SK-N-SH (cell line): Measurements from ENCODE around the gene CDH24.

Source experiments
- EZH2phosphoT487 ChIP-seq: fragments of 200-600 bp; sonication (generic); IDR thresholded peaks from 2 replicates; pipeline ENCODE4 v1.6.1; 2017; ENCODE audit warnings: low read depth, mixed run types, mild to moderate bottlenecking, antibody characterized with exemption, moderate library complexity, borderline replicate concordance
- NRF1 ChIP-seq: IDR thresholded peaks from 2 replicates; pipeline ENCODE4 v1.6.1; 2012; ENCODE audit warnings: low read depth, mild to moderate bottlenecking, low read length
- POLR2AphosphoS5 ChIP-seq: IDR thresholded peaks from 2 replicates; pipeline ENCODE4 v1.6.1; 2012; ENCODE audit warnings: low read depth, low read length
- RXRA ChIP-seq: IDR thresholded peaks from 2 replicates; pipeline ENCODE4 v1.4.0; 2012; ENCODE audit warnings: low read depth, mild to moderate bottlenecking, borderline replicate concordance
- TCF12 ChIP-seq: IDR thresholded peaks from 2 replicates; pipeline ENCODE4 v1.4.0; 2012
- TF ChIP-seq, protein P1 (sequence below): fragments of 200-600 bp; sonication (generic); IDR thresholded peaks from 2 replicates; pipeline ENCODE4 v1.6.1; 2017; ENCODE audit warnings: antibody characterized with exemption, mild to moderate bottlenecking, moderate library complexity
- TF ChIP-seq, protein P2 (sequence below): IDR thresholded peaks from 2 replicates; pipeline ENCODE4 v1.4.0; 2012; ENCODE audit warnings: low read depth

DNA sequence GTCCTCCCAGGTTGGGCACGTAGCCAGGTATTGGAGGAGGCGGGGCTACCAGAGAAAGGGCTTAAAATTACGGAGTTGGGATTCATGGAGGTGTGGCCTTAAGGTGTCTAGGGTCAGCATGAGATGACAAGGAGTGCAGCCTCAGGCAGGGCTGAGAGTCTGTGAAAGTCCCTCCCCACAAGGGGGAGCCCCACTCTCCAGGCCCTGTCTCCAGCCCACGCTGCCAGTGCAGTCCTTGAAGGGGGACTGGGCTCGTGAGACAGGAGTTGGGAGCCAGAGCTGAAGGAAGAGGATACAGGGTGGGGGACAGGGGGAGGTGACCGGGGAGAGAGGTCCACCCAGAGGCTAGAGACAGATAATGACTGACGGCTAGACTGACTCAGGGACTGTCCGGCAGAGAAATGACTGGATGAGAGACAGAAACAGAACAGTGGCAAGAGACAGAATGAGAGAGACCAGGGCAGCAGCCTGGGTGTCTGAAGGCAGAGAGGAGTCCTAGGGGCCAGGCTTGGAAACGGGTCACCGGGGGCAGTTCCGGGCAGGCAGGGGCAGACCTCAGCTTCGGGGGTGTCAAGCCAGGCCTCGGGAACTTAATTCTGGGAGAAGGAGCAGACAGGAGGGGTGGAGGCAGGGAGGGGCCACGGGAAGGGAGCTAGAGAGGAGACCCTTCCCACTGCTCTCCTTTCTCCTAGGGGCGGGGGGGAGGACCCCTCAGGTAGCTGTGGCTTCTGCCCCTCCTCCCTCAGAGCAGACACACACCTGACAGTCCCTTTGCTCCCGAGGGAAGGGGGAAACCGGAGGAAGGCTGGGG is 970 bp downstream of the CDH24 start:
- TF ChIP-seq, protein P1, sequence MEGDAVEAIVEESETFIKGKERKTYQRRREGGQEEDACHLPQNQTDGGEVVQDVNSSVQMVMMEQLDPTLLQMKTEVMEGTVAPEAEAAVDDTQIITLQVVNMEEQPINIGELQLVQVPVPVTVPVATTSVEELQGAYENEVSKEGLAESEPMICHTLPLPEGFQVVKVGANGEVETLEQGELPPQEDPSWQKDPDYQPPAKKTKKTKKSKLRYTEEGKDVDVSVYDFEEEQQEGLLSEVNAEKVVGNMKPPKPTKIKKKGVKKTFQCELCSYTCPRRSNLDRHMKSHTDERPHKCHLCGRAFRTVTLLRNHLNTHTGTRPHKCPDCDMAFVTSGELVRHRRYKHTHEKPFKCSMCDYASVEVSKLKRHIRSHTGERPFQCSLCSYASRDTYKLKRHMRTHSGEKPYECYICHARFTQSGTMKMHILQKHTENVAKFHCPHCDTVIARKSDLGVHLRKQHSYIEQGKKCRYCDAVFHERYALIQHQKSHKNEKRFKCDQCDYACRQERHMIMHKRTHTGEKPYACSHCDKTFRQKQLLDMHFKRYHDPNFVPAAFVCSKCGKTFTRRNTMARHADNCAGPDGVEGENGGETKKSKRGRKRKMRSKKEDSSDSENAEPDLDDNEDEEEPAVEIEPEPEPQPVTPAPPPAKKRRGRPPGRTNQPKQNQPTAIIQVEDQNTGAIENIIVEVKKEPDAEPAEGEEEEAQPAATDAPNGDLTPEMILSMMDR, result peak; percentile 79
- TF ChIP-seq EZH2phosphoT487 (no peak), POLR2AphosphoS5 (no peak), NRF1 (no peak), RXRA (no peak), TCF12 (no peak)
- TF ChIP-seq, protein P2, sequence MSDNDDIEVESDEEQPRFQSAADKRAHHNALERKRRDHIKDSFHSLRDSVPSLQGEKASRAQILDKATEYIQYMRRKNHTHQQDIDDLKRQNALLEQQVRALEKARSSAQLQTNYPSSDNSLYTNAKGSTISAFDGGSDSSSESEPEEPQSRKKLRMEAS, result no peak
